Activated CD4-positive, CD25-positive, alpha-beta regulatory T cell treated with anti-CD3 and anti-CD28 coated beads, Interleukin-2, amount 50 U/mL, for 72 hours (primary cell): ENCODE measurements around the gene ZNF574.

ENCODE experiments used
- DNase-seq: peaks from one replicate; pipeline ENCODE4 v3.0.0; 2021

The ZNF574 gene

GRCh38 chr19:42129399-42130253 lies 53.7 kb downstream of the ZNF574 start:
- DNase-seq: no peak

GRCh38 chr19:42130254-42130573 lies 54.2 kb downstream of the ZNF574 start:
- no peak for DNase-seq
